ENCODE measurements around the gene ATRX.

- TF ChIP-seq CTCF (conservative IDR thresholded peaks at IDR 0.05; ENCODE audit: low read length) (no peak), EZH2phosphoT487 (IDR thresholded peaks at IDR 0.05; ENCODE audit: borderline replicate concordance, low read depth, low read length) (no peak)
Measured at GRCh38 chrX:77776659-77777058, 9.4 kb downstream of the ATRX start.

All from OCI-LY7 (cell line).